Stimulated activated CD8-positive, alpha-beta memory T cell treated with anti-CD3 and anti-CD28 coated beads, Interleukin-4, amount 100 ng/mL, for 48 hours (primary cell): ENCODE data around the gene FAM222A.

ENCODE experiments used
- DNase-seq: peaks from one replicate; pipeline ENCODE4 v3.0.0-alpha.2; 2020

FAM222A gene

DNA sequence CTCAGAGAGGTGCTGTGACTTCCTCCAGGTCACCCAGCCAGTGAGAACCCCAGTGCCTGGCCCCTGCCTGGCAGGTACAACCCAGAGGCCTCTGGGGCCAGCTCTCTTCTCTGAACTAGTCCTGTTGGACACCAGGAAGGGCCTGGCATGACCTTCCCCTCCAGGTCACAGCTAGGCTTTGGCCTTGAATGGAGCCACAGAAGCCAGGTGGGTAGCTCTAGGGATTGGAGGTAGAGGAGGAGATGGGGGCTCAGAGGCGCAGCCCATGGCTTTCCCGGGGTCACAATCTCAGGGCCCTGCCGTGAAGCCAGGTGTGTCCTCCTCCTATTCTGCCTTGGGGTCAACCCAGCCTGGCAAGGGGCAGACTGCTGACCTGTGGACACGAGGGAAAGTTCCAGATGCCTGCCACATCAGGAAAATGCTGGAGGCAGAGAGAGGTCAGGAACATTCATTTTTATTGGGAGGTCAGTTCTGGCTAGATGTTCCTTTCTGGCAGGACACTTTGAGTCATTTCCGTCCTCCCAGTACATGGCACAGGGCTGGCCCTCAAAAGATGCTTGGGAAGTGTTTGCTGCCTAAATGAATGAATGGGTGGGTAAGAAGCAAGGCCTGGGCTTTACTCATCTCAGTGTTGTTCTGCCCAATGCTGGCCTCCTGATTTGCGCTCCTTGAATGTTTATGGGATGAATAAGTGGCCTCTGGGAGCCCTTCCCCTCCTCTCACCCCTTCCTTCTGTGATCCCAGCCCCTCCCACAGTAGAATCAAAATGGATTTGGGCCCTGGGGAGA is 25.4 kb downstream of the FAM222A start:
- no peak for DNase-seq

GRCh38 chr12:109739747-109740693 is 26.4 kb downstream of the FAM222A start:
- DNase-seq = no peak

DNA sequence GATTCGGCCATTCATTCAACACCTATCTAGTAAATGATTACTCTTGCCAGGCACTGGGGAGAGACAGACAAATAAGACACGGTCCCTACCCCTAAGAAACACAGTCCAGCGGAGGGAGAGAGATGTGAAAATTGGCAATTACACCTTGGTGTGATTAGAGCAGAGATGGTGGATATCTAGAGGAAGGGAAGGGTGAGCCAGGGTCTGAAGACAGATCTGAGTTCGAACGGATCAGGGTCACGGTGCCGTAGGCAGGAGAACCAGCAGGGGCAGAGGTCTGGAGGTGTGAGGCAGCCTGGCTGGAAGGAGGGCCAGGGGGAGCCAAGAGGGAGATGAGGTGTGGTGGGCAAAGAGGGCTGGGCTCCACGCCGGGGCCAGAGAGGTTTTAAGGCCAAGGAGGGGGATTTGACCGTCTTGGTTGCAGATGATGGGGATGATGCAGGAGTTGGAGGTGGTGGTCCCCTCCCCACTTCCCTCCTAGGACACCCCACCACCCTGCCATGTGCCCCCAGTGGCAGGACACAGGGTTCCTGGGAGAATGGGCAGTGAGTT is 27.1 kb downstream of the FAM222A start:
- no peak for DNase-seq

GRCh38 chr12:109741286-109741969 is 27.8 kb downstream of the FAM222A start:
- DNase-seq = no peak

DNA sequence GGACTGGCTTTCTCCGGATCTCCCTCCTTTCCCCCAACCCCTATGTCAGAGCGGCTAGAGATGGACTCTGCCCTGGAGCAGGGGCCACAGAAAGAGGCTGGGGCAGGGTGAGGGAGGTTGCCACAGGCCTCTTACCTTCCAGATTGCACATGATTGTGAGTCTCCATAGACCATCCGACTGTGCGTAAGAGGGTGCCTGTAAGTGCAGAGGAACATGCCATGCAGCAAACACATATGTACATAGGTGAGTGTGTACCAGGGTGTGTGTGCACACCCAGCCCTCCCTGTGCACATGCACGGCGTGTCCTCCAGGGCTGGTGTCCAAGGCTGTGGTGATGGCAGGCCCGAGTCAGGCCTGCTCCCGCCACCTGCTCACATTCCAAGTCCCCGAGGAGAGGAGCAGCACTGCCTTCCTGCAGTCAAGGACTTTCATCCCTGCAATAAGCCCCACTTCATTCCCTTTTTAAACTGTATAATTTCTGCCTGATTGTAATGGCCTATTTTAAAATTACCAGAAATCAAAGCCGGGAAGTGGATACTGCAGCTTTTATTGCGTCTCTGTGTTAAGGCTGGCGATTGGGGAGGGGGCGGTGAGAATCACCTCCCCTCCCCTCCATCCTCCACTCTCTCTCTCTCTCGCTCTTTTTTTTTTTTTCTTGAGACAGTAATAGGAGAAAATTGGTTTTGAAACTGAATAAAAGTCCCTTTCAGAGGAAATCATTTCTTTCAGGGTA is 28.5 kb downstream of the FAM222A start:
- no peak for DNase-seq

DNA sequence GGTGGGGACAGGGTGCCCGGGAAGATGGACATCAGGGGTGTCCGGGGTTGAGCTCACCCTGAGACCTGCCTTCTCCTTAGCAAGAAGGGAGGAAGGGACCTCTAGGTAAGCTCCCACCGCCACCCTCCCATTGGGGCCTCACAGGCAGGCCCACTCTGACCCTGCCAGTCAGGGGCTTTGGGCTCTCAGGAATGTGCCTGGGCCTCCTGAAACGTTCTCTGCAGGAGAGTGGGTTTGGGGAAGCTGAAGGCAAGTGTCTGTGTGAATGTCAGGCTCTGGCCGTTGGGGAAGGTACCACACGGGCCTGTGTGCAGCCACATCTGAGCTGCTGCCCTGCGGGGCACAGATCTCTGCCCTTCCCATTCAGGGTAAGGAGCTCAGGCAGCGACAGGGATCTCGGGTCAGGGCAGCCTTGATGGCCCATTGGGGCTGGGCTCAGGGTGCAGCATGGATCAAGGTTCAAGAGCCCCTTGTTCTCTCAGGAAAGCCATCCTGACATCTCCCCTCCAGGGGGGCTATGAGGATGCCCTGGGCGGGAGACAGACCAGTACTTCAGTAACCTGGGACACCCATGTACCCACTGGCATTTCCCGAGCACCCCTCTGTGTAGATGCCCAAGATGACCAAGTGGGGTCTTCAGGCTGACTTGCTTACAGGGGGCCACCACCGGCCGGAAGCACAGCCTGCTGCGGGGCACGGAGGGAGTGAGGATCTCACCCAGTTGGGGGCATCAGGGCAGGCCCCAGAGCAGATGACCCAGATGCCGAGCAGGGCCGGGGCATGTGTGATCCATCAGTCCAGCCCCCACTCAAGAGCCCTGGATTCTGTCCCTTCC is 29.7 kb downstream of the FAM222A start:
- DNase-seq = no peak

DNA sequence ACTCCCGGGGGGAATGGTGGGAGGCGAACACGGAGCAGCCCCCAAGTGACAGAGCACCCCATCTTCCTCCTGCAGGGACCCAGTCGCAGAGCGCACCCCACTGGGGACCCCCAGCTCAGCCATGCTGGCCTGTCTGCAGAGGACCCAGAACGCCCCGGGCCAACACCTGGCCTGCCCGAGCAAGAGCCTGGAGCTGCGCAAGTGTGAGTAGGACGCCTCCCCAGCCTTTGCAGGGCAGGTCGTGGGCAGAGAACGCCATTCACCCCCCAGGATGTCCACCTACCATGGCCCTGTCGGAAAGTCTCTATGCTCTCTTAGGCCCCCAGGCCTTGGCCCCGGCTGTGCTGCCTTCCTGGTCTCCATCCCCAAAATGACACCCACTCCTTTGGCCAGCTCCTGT is 30.4 kb downstream of the FAM222A start:
- DNase-seq = no peak

- no peak for DNase-seq
Observed at GRCh38 chr12:109744986-109745942, 31.6 kb downstream of the FAM222A start.

- DNase-seq = no peak
Observed at GRCh38 chr12:109752117-109753053, 38.8 kb downstream of the FAM222A start.

DNA sequence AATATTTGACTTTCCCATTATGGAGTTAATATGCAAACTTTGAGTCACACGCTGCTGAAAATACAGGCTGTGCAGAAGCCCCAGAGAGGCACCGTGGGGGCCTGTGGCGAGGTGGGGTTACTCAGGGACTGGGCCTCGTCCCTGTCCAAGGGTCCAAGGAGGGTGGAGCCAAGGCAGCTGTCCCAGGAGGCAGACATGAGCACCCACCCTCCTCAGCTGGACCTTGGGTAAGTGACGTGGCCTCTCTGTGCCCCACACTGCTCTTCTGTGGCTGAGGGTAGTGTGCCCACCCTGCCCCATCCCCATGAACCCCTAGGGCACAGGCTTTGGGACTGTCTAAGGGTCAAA is 39.4 kb downstream of the FAM222A start:
- no peak for DNase-seq

- DNase-seq = no peak
Observed at GRCh38 chr12:109753959-109754358, 40.3 kb downstream of the FAM222A start.

- no peak for DNase-seq
Observed at GRCh38 chr12:109756457-109756856, 42.8 kb downstream of the FAM222A start.

DNA sequence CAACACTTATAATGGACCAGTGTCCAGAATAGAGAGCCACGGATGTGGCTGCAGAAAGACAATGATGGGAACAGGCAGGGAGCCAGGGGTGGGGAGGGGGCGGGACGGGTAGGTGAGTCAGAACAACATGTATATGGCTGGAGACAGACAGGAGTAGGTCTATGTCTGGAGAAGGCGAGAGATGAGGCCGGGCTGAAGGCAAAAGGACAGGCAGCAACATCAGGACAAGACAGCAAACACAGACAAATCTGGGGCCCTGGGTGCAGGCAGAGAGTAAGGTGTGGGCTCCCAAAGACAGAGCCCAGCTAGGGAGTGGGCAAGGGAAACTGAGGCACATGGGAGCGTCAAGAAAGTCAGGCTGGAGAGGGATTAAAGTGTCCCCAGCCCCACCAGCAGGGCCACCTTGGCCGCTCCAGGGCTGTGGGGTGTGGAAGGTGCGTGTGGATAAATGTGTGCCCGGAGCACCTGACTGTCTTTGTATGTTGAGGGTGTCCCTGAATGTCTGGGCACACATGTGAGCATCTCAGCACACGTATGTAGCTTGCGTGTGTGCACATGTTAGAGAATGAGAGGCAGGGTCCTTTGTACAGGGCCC is 44.1 kb downstream of the FAM222A start:
- no peak for DNase-seq

GRCh38 chr12:109758426-109759420 is 45.1 kb downstream of the FAM222A start:
- DNase-seq = no peak

DNA sequence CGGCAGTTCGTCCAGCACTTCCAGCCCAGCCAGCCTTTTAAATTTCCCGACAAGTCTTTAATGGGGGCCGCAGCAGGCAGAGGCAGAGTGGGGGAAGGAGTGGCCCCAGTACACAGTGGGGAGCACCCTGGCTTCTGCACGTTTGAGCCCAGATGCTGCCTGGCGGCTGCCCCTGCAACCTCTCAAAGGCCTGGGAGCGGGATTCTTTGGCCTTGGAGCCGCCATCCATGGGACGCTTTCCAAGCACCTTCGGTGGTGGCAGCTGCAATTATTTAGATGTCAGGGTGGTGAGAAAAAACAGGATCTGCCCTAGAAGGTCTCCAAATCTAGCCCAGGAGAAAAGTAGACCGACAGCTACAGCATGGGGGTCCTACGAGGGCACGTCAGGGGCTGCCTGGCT is 46.0 kb downstream of the FAM222A start:
- DNase-seq = no peak

GRCh38 chr12:109760031-109760929 is 46.7 kb downstream of the FAM222A start:
- DNase-seq = no peak
